HCT116 (cell line): Measurements from ENCODE around the gene RBP7. TPM values are rescaled to one million over a fixed set of nuclear protein-coding genes. Genes with fewer than 3 reads are reported as not detected.

Source experiments
- ATAC-seq: fragments of 200-7000 bp; cut with Tn5 transposase; 2 replicates; pipeline ENCODE4 v1.9.1; 2020; ENCODE audit warnings: mild to moderate bottlenecking, moderate library complexity
- BruUV-seq: library from RNA; stranded (reverse); fragments of 400-500 nt; replicated peaks from 2 replicates; lab custom pipeline; 2021; lab: Mats Ljungman, UMichigan
- CTCF ChIA-PET: fragments of 300-600 bp; sonication (Branson Sonifier 250); formaldehyde crosslinking; loops from one replicate; lab custom pipeline; 2021; ENCODE audit warnings: antibody characterized with exemption; lab: Charles Lee
- POLR2A ChIA-PET: fragments of 300-600, 350-600 bp; sonication (Branson Sonifier 250); formaldehyde crosslinking; loops from one replicate; lab custom pipeline; 2021; ENCODE audit warnings: antibody characterized with exemption; lab: Charles Lee
- RAD21 ChIA-PET, 2 experiments: fragments of 300-600 bp; sonication (Branson Sonifier 250); formaldehyde crosslinking; loops; one replicate each; lab custom pipeline; 2023; ENCODE audit warnings: low total read pairs in 2 of 2; ENCODE audit not compliant: uncharacterized antibody in 2 of 2, unreplicated experiment in 2 of 2, low non-redundant PET in 1 of 2; lab: Charles Lee
- DNase-seq: peaks from one replicate; pipeline ENCODE4 v3.0.0-alpha.2; 2010; ENCODE audit warnings: low read depth, low spot score
- H2AFZ ChIP-seq: fragments of 200-600 bp; shearing (Covaris generic), sonication (generic); 2 replicates; pipeline ENCODE4 v1.6.1; 2017; ENCODE audit warnings: low read depth, mixed run types, mixed read lengths, antibody characterized with exemption, low read length; ENCODE audit not compliant: poor library complexity, severe bottlenecking
- H3K27ac ChIP-seq: 2 replicates; pipeline ENCODE4 v1.5.1; 2012; ENCODE audit warnings: low read depth, low read length
- H3K27me3 ChIP-seq: fragments of 200-600 bp; sonication (generic); 2 replicates; pipeline ENCODE4 v1.6.1; 2016; ENCODE audit warnings: mixed run types, low read length, mixed read lengths; ENCODE audit not compliant: insufficient read depth
- H3K36me3 ChIP-seq, 2 experiments: fragments of 200-500 bp in 1 of 2; fragments of 200-600 bp in 1 of 2; sonication (Bioruptor generic) in 1 of 2; sonication (generic) in 1 of 2; 2 replicates each; pipeline versions ENCODE4 v1.5.1 to v1.6.1; 2014 to 2016; ENCODE audit warnings: low read length in 2 of 2, inconsistent platforms in 1 of 2, mixed read lengths in 1 of 2, mixed run types in 1 of 2; ENCODE audit not compliant: insufficient read depth in 2 of 2, control insufficient read depth in 1 of 2
- H3K4me1 ChIP-seq, 2 experiments: fragments of 200-600 bp in 1 of 2; sonication (generic) in 1 of 2; 2 replicates each; pipeline versions ENCODE4 v1.5.1 to v1.6.1; 2012 to 2017; ENCODE audit warnings: low read length in 2 of 2, inconsistent platforms in 1 of 2, mild to moderate bottlenecking in 1 of 2, mixed read lengths in 1 of 2, mixed run types in 1 of 2, moderate library complexity in 1 of 2; ENCODE audit not compliant: insufficient read depth in 2 of 2, control insufficient read depth in 1 of 2
- H3K4me2 ChIP-seq: fragments of 200-600 bp; sonication (generic); 2 replicates; pipeline ENCODE4 v1.6.1; 2017; ENCODE audit warnings: mixed run types, low read length, mixed read lengths
- H3K4me3 ChIP-seq, 2 experiments: fragments of 200-600 bp in 1 of 2; sonication (generic) in 1 of 2; replicated peaks in 1 of 2; 2 replicates each; pipeline ENCODE4 v1.5.1; 2011 to 2016; ENCODE audit warnings: low read length in 2 of 2, control low read depth in 1 of 2, low read depth in 1 of 2, mild to moderate bottlenecking in 1 of 2, mixed read lengths in 1 of 2, mixed run types in 1 of 2
- H3K79me2 ChIP-seq: fragments of 200-600 bp; sonication (generic); 2 replicates; pipeline ENCODE4 v1.6.1; 2017; ENCODE audit warnings: mild to moderate bottlenecking, mixed run types, low read length, moderate library complexity, mixed read lengths; ENCODE audit not compliant: insufficient read depth
- H3K9ac ChIP-seq: fragments of 200-600 bp; sonication (generic); 2 replicates; pipeline ENCODE4 v1.6.1; 2016; ENCODE audit warnings: low read length, mixed read lengths
- H3K9me2 ChIP-seq: fragments of 200-600 bp; sonication (generic), shearing (Covaris generic); 2 replicates; pipeline ENCODE4 v1.6.1; 2017; ENCODE audit warnings: mixed run types, mild to moderate bottlenecking, moderate library complexity; ENCODE audit not compliant: insufficient read depth
- H3K9me3 ChIP-seq, 2 experiments: fragments of 200-500 bp in 1 of 2; fragments of 200-600 bp in 1 of 2; sonication (Bioruptor generic) in 1 of 2; sonication (generic) in 1 of 2; 2 replicates each; pipeline ENCODE4 v1.6.1; 2014 to 2017; ENCODE audit warnings: low read length in 2 of 2, mixed read lengths in 2 of 2, inconsistent platforms in 1 of 2, low read depth in 1 of 2, mild to moderate bottlenecking in 1 of 2, mixed run types in 1 of 2, moderate library complexity in 1 of 2; ENCODE audit not compliant: control insufficient read depth in 1 of 2, insufficient read depth in 1 of 2
- H4K20me1 ChIP-seq: fragments of 200-600 bp; sonication (generic), shearing (Covaris generic); 2 replicates; pipeline ENCODE4 v1.6.1; 2017; ENCODE audit warnings: mixed run types, mild to moderate bottlenecking, moderate library complexity; ENCODE audit not compliant: insufficient read depth
- EGR1 ChIP-seq: IDR thresholded peaks from 2 replicates; pipeline ENCODE4 v1.6.1; 2012; ENCODE audit warnings: low read depth
- ELF1 ChIP-seq: IDR thresholded peaks from 2 replicates; pipeline ENCODE4 v1.6.1; 2012; ENCODE audit warnings: low read depth, borderline replicate concordance
- EZH2 ChIP-seq: fragments of 200-600 bp; sonication (generic); IDR thresholded peaks from 2 replicates; pipeline ENCODE4 v1.6.1; 2017; ENCODE audit warnings: antibody characterized with exemption, mixed run types
- EZH2phosphoT487 ChIP-seq: fragments of 200-600 bp; IDR thresholded peaks from 2 replicates; pipeline ENCODE4 v1.6.1; 2018; ENCODE audit warnings: antibody characterized with exemption, borderline replicate concordance
- FOSL1 ChIP-seq: IDR thresholded peaks from 2 replicates; pipeline ENCODE4 v1.6.1; 2012; ENCODE audit warnings: low read depth
- JUND ChIP-seq: IDR thresholded peaks from 2 replicates; pipeline ENCODE4 v1.6.1; 2012
- POLR2A ChIP-seq: IDR thresholded peaks from 2 replicates; pipeline ENCODE4 v1.7.0; 2011; ENCODE audit warnings: borderline replicate concordance; ENCODE audit not compliant: insufficient read depth, insufficient read length; ENCODE audit errors: extremely low read depth
- POLR2AphosphoS5 ChIP-seq: IDR thresholded peaks from 2 replicates; pipeline ENCODE4 v1.6.1; 2011; ENCODE audit warnings: mild to moderate bottlenecking, low read depth, low read length, moderate library complexity
- RAD21 ChIP-seq: IDR thresholded peaks from 2 replicates; pipeline ENCODE4 v1.6.1; 2012; ENCODE audit warnings: low read depth, mild to moderate bottlenecking
- SIN3A ChIP-seq: IDR thresholded peaks from 2 replicates; pipeline ENCODE4 v1.6.1; 2012; ENCODE audit warnings: low read depth
- SRF ChIP-seq: IDR thresholded peaks from 2 replicates; pipeline ENCODE4 v1.6.1; 2012; ENCODE audit warnings: low read depth
- ZNF274 ChIP-seq: fragments of 200-500 bp; sonication (Bioruptor generic); IDR thresholded peaks from 2 replicates; pipeline ENCODE4 v1.6.1; 2014; ENCODE audit warnings: mild to moderate bottlenecking, low read depth, low read length, inconsistent platforms
- intact Hi-C: fragments of 100-400 bp; cut with micrococcal nuclease; formaldehyde crosslinking; loops from 2 replicates; pipeline ENCODE4 v1.10.0; 2022
- total RNA-seq: library from RNA; stranded (reverse); gene quantifications from one replicate; pipeline ENCODE4 v1.2.1, GENCODE V29; 2021; ENCODE audit not compliant: unreplicated experiment
- TF ChIP-seq, protein P1 (sequence below): IDR thresholded peaks from 2 replicates; pipeline ENCODE4 v1.6.1; 2012; ENCODE audit warnings: low read depth
- TF ChIP-seq, protein P2 (sequence below): IDR thresholded peaks from 2 replicates; pipeline ENCODE4 v1.6.1; 2011; ENCODE audit warnings: mild to moderate bottlenecking, low read length, moderate library complexity; ENCODE audit not compliant: insufficient replicate concordance; ENCODE audit errors: extremely low read depth
- TF ChIP-seq, protein P3 (sequence below): IDR thresholded peaks from 2 replicates; pipeline ENCODE4 v1.6.1; 2012

The RBP7 gene
- total RNA-seq, 1 experiment from 2014 or later: 45.6 TPM

DNA sequence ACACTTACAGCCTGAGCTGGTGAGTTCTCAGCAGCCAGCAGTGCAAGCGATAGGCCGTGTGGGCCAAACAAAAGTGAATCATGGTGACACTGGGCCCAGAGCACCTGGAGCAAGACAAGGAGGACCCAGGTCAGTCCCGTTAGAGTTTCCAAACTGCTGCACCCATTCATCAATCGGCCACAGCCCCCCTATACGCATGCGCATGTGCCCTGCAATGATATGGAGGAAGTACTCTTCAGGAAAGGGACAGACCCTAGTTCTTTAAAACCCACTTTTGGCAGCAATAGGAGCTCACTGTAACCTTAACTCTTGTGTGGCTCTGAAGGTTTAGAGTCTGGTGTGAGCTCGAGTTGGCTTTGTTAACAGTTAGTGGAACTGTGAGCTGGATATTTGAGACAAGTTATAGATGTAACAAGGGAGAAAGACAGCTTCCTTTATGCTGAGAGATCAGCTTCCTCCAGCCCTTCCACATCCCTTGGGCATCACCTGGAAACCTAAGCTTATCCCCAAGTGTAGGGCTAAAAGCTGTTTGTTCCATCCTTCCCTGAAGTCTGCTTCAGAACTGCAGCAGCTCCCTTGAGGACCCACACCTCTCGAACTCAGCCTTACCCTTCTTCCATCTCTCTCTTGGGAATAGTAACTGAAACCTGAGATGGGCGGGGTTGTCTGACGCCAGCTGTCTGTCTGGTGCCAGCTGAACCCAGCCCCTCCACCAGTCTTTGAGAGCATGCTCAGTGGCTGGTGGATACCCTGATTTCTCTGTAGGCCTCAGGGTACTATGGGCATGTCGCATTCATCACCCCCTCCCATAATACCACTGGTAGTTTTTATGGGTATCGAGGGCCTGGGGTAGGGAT, 36.1 kb upstream of the RBP7 start:
- peak; percentile 65 for ATAC-seq
- RAD21 ChIA-PET: no interaction called here
- Histone ChIP-seq H3K4me3 (no peak overlapping the region), H3K9ac (peak overlapping the region; percentile 22; the same call in 1 of the 2 replicates), H4K20me1 (no peaks in the 10 kb centered on the region)
- TF ChIP-seq, protein P1, sequence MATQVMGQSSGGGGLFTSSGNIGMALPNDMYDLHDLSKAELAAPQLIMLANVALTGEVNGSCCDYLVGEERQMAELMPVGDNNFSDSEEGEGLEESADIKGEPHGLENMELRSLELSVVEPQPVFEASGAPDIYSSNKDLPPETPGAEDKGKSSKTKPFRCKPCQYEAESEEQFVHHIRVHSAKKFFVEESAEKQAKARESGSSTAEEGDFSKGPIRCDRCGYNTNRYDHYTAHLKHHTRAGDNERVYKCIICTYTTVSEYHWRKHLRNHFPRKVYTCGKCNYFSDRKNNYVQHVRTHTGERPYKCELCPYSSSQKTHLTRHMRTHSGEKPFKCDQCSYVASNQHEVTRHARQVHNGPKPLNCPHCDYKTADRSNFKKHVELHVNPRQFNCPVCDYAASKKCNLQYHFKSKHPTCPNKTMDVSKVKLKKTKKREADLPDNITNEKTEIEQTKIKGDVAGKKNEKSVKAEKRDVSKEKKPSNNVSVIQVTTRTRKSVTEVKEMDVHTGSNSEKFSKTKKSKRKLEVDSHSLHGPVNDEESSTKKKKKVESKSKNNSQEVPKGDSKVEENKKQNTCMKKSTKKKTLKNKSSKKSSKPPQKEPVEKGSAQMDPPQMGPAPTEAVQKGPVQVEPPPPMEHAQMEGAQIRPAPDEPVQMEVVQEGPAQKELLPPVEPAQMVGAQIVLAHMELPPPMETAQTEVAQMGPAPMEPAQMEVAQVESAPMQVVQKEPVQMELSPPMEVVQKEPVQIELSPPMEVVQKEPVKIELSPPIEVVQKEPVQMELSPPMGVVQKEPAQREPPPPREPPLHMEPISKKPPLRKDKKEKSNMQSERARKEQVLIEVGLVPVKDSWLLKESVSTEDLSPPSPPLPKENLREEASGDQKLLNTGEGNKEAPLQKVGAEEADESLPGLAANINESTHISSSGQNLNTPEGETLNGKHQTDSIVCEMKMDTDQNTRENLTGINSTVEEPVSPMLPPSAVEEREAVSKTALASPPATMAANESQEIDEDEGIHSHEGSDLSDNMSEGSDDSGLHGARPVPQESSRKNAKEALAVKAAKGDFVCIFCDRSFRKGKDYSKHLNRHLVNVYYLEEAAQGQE: no peak
- TF ChIP-seq POLR2AphosphoS5: no peak
- TF ChIP-seq ZNF274: no peak
- no peak for TF ChIP-seq JUND
- no peak for TF ChIP-seq EZH2
- no peak for TF ChIP-seq POLR2A
- TF ChIP-seq SIN3A: no peak
- no peak for TF ChIP-seq RAD21
- no peak for TF ChIP-seq EGR1
- no peak for TF ChIP-seq ELF1
- TF ChIP-seq, protein P2, sequence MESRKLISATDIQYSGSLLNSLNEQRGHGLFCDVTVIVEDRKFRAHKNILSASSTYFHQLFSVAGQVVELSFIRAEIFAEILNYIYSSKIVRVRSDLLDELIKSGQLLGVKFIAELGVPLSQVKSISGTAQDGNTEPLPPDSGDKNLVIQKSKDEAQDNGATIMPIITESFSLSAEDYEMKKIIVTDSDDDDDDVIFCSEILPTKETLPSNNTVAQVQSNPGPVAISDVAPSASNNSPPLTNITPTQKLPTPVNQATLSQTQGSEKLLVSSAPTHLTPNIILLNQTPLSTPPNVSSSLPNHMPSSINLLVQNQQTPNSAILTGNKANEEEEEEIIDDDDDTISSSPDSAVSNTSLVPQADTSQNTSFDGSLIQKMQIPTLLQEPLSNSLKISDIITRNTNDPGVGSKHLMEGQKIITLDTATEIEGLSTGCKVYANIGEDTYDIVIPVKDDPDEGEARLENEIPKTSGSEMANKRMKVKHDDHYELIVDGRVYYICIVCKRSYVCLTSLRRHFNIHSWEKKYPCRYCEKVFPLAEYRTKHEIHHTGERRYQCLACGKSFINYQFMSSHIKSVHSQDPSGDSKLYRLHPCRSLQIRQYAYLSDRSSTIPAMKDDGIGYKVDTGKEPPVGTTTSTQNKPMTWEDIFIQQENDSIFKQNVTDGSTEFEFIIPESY: no peak
- no peak for TF ChIP-seq FOSL1
- TF ChIP-seq, protein P3, sequence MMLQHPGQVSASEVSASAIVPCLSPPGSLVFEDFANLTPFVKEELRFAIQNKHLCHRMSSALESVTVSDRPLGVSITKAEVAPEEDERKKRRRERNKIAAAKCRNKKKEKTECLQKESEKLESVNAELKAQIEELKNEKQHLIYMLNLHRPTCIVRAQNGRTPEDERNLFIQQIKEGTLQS: no peak
- no peak for TF ChIP-seq EZH2phosphoT487
- TF ChIP-seq SRF: no peak
- TF ChIP-seq, all 23 proteins: peak for 0
- CTCF ChIA-PET: interaction anchor here (0.9 to 1.3 kb wide), 2 partner anchors 11 to 72 kb away, joined by 3 to 4 read pairs; partner anchors contain the start of gene UBE4B
- Histone ChIP-seq H3K9me3 (no peaks in the 10 kb centered on the region), H3K4me2 (peak overlapping the region; percentile 43), H3K4me1 (peaks cover 26 to 40% of the 10 kb centered on the region in 2 experiments), H3K27me3 (no peaks in the 10 kb centered on the region), H3K79me2 (no peaks in the 10 kb centered on the region), H2AFZ (no peak overlapping the region), H3K27ac (no peak overlapping the region), H3K36me3 (no peaks in the 10 kb centered on the region; a peak in 1 of 4 replicates), H3K9me2 (no peaks in the 10 kb centered on the region)
- DNase-seq: no peak
- intact Hi-C loops: no loop called here
- no TSS peak for BruUV-seq
- POLR2A ChIA-PET: interaction anchor here (0.5 kb wide), 1 partner anchor 10 kb away, joined by 3 read pairs; no protein-coding TSS in a partner anchor
